ENCODE measurements around the gene ATP23.

Gene ATP23

GRCh38 chr12:57934819-57935218 lies 6.5 kb upstream of the ATP23 start:
- Histone ChIP-seq H3K27me3 (ENCODE audit: insufficient read depth, low read length) (no peaks in the 10 kb centered on the region), H3K27ac (ENCODE audit: low read depth, low read length, poor library complexity, severe bottlenecking) (peak overlapping the region; percentile 82), H3F3A (ENCODE audit: insufficient read depth, low read length) (no peaks in the 10 kb centered on the region), H3K4me3 (ENCODE audit: low read depth, low read length, poor library complexity, severe bottlenecking) (peak overlapping the region; percentile 83), H3K9me2 (ENCODE audit: low read depth, low read length) (no peaks in the 10 kb centered on the region), H3K9me3 (ENCODE audit: low read length) (no peaks in the 10 kb centered on the region), H3K4me2 (ENCODE audit: low read length) (peak overlapping the region; percentile 90), H3K9ac (ENCODE audit: low read length) (peak overlapping the region; percentile 78), H3K36me3 (ENCODE audit: insufficient read depth, low read length) (no peaks in the 10 kb centered on the region), H3K4me1 (ENCODE audit: insufficient read depth, low read length, severe bottlenecking) (peaks cover 26% of the 10 kb centered on the region), H3K79me2 (ENCODE audit: insufficient read depth, low read length) (no peaks in the 10 kb centered on the region), H4K20me1 (ENCODE audit: insufficient read depth, low read length) (no peaks in the 10 kb centered on the region), H2AFZ (ENCODE audit: low read length) (0 out of 2 replicates have a peak overlapping the region, but pooled peaks have one; percentile 16)
- no peak for TF ChIP-seq CTCF (IDR thresholded peaks at IDR 0.05; ENCODE audit: low read length)
- TF ChIP-seq EZH2 (IDR thresholded peaks at IDR 0.05; ENCODE audit: borderline replicate concordance, low read length) = no peak

DNA sequence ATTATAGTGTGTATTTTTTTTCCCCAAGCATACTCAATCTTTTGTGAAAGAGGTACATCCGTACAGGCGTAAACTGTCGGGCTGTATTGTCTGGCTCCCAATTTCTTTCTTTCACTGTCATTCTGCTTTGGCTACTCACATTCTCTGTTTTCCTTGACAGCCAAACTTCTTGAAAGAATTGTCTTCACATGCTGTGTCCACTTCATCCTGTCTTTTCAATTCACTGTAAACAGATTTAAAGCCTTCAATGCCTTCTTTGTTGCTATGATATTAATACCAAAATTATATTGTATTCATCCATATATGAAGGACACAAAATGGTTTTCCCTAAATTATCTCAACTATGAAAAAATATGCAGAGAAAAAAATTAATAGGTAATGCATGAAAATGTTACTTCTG lies 6.0 kb upstream of the ATP23 start:
- Histone ChIP-seq H3K4me2 (ENCODE audit: low read length) (peak overlapping the region; percentile 90), H3K9ac (ENCODE audit: low read length) (peak overlapping the region; percentile 78), H3K4me1 (ENCODE audit: insufficient read depth, low read length, severe bottlenecking) (peaks cover 29% of the 10 kb centered on the region), H3K9me3 (ENCODE audit: low read length) (no peaks in the 10 kb centered on the region), H3K79me2 (ENCODE audit: insufficient read depth, low read length) (no peaks in the 10 kb centered on the region), H2AFZ (ENCODE audit: low read length) (peak overlapping the region; percentile 58; the same call in 1 of the 2 replicates), H3K27ac (ENCODE audit: low read depth, low read length, poor library complexity, severe bottlenecking) (peak overlapping the region; percentile 82), H3K36me3 (ENCODE audit: insufficient read depth, low read length) (no peaks in the 10 kb centered on the region), H4K20me1 (ENCODE audit: insufficient read depth, low read length) (no peaks in the 10 kb centered on the region), H3K27me3 (ENCODE audit: insufficient read depth, low read length) (no peaks in the 10 kb centered on the region), H3F3A (ENCODE audit: insufficient read depth, low read length) (no peaks in the 10 kb centered on the region), H3K4me3 (ENCODE audit: low read depth, low read length, poor library complexity, severe bottlenecking) (peak overlapping the region; percentile 83), H3K9me2 (ENCODE audit: low read depth, low read length) (no peaks in the 10 kb centered on the region)
- TF ChIP-seq EZH2 (IDR thresholded peaks at IDR 0.05; ENCODE audit: borderline replicate concordance, low read length) (no peak), CTCF (IDR thresholded peaks at IDR 0.05; ENCODE audit: low read length) (no peak)

GRCh38 chr12:57935839-57936512 lies 5.4 kb upstream of the ATP23 start:
- H3K27ac ChIP-seq (ENCODE audit: low read depth, low read length, poor library complexity, severe bottlenecking) = peak overlapping the region; percentile 82
- no peaks in the 10 kb centered on the region for H3F3A ChIP-seq (ENCODE audit: insufficient read depth, low read length)
- no peaks in the 10 kb centered on the region for H3K79me2 ChIP-seq (ENCODE audit: insufficient read depth, low read length)
- H3K4me1 ChIP-seq (ENCODE audit: insufficient read depth, low read length, severe bottlenecking) = peaks cover 36% of the 10 kb centered on the region
- TF ChIP-seq CTCF (IDR thresholded peaks at IDR 0.05; ENCODE audit: low read length) (no peak), EZH2 (IDR thresholded peaks at IDR 0.05; ENCODE audit: borderline replicate concordance, low read length) (no peak)
- no peaks in the 10 kb centered on the region for H3K36me3 ChIP-seq (ENCODE audit: insufficient read depth, low read length)
- peak overlapping the region; percentile 83 for H3K4me3 ChIP-seq (ENCODE audit: low read depth, low read length, poor library complexity, severe bottlenecking)
- peak overlapping the region; percentile 90 for H3K4me2 ChIP-seq (ENCODE audit: low read length)
- H3K9me3 ChIP-seq (ENCODE audit: low read length) = no peaks in the 10 kb centered on the region
- H3K9me2 ChIP-seq (ENCODE audit: low read depth, low read length) = no peaks in the 10 kb centered on the region
- peak overlapping the region; percentile 78 for H3K9ac ChIP-seq (ENCODE audit: low read length)
- H4K20me1 ChIP-seq (ENCODE audit: insufficient read depth, low read length) = no peaks in the 10 kb centered on the region
- H3K27me3 ChIP-seq (ENCODE audit: insufficient read depth, low read length) = no peaks in the 10 kb centered on the region
- peak overlapping the region; percentile 58; the same call in 1 of the 2 replicates for H2AFZ ChIP-seq (ENCODE audit: low read length)

All from OCI-LY1 (cell line).